Activated naive CD8-positive, alpha-beta T cell treated with anti-CD3 and anti-CD28 coated beads, Interleukin-2, amount 10 ng/mL, durations not matched to agents 7 days and 5 days (primary cell): ENCODE data around the gene RABL2A. TPM values are rescaled to one million over a fixed set of nuclear protein-coding genes. Genes with fewer than 3 reads are reported as not detected.
"Not testable (repeated sequence)": the region's sequence is repeated elsewhere in the genome, so short reads cannot be mapped to it uniquely, and the experiment has no call there.

Experiments used
- ATAC-seq: fragments of 150-1000 bp; cut with Tn5 transposase; one replicate; pipeline ENCODE4 v1.10.0; 2021; ENCODE audit warnings: low read depth, moderate library complexity
- POLR2A ChIA-PET: fragments of 350-600 bp; sonication (Branson Sonifier 250); formaldehyde crosslinking; loops from one replicate; lab custom pipeline; 2021; ENCODE audit warnings: antibody characterized with exemption; lab: Charles Lee
- DNase-seq: peaks from one replicate; pipeline ENCODE4 v3.0.0; 2021
- H3K27ac Mint-ChIP-seq: one replicate; pipeline ENCODE4 v1.8.0; 2022; ENCODE audit warnings: mild to moderate bottlenecking, mixed read lengths
- H3K27me3 Mint-ChIP-seq: one replicate; pipeline ENCODE4 v1.8.0; 2022; ENCODE audit warnings: mild to moderate bottlenecking, moderate library complexity, mixed read lengths
- H3K36me3 Mint-ChIP-seq: one replicate; pipeline ENCODE4 v1.8.0; 2021; ENCODE audit warnings: mild to moderate bottlenecking, mixed read lengths
- H3K4me1 Mint-ChIP-seq: one replicate; pipeline ENCODE4 v1.8.0; 2021; ENCODE audit warnings: mixed read lengths
- H3K4me3 Mint-ChIP-seq: one replicate; pipeline ENCODE4 v1.8.0; 2022; ENCODE audit warnings: mild to moderate bottlenecking, moderate library complexity, mixed read lengths
- H3K9me3 Mint-ChIP-seq: one replicate; pipeline ENCODE4 v1.8.0; 2021; ENCODE audit warnings: mixed read lengths
- total RNA-seq, 2 experiments: library from RNA; stranded (reverse); gene quantifications; one replicate each; pipeline ENCODE4 v1.2.3, GENCODE V29; 2021

RABL2A gene
- total RNA-seq, 2 experiments from 2014 or later = 23.9 to 27.4 TPM

GRCh38 chr2:113598738-113599137, 28.3 kb upstream of the RABL2A start:
- DNase-seq, H3K27ac Mint-ChIP-seq, POLR2A ChIA-PET, H3K27me3 Mint-ChIP-seq, H3K4me1 Mint-ChIP-seq, H3K4me3 Mint-ChIP-seq, H3K36me3 Mint-ChIP-seq, ATAC-seq, H3K9me3 Mint-ChIP-seq: not testable (repeated sequence)

GRCh38 chr2:113599208-113599607, 27.9 kb upstream of the RABL2A start:
- ATAC-seq, DNase-seq, H3K4me3 Mint-ChIP-seq, H3K27ac Mint-ChIP-seq, H3K4me1 Mint-ChIP-seq, POLR2A ChIA-PET, H3K36me3 Mint-ChIP-seq, H3K9me3 Mint-ChIP-seq, H3K27me3 Mint-ChIP-seq: not testable (repeated sequence)

DNA sequence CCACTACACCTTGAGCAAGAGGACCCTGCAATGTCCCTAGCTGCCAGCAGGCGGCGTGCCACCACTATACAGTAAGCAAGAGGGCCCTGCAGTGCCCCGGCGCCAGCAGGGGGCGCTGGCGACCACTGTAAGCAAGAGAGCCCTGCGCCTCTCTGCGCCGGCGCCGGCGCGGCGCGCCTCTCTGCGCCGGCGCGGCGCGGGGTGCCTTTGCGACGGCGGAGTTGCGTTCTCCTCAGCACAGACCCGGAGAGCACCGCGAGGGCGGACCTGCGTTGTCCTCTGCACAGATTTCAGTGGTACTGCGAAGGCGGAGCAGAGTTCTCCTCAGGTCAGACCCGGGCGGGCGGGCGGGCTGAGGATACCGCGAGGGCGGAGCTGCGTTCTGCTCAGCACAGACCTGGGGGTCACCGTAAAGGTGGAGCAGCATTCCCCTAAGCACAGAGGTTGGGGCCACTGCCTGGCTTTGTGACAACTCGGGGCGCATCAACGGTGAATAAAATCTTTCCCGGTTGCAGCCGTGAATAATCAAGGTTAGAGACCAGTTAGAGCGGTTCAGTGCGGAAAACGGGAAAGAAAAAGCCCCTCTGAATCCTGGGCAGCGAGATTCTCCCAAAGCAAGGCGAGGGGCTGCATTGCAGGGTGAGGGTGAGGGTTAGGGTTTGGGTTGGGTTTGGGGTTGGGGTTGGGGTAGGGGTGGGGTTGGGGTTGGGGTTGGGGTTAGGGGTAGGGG, 24.9 kb upstream of the RABL2A start:
- H3K9me3 Mint-ChIP-seq, H3K27me3 Mint-ChIP-seq, H3K4me1 Mint-ChIP-seq, H3K27ac Mint-ChIP-seq, POLR2A ChIA-PET, H3K36me3 Mint-ChIP-seq: not testable (repeated sequence)
- DNase-seq (peak; percentile 83), ATAC-seq (peak; percentile 34)
- peak overlapping the region; percentile 56 for H3K4me3 Mint-ChIP-seq

GRCh38 chr2:113602869-113603466, 24.1 kb upstream of the RABL2A start:
- H3K9me3 Mint-ChIP-seq = no peaks in the 10 kb centered on the region
- POLR2A ChIA-PET = no interaction called here
- DNase-seq (no peak), ATAC-seq (peak; percentile 82)
- H3K4me1 Mint-ChIP-seq = peaks cover 3% of the 10 kb centered on the region
- H3K4me3 Mint-ChIP-seq = peak overlapping the region; percentile 97
- no peaks in the 10 kb centered on the region for H3K36me3 Mint-ChIP-seq
- H3K27ac Mint-ChIP-seq = peak overlapping the region; percentile 97
- H3K27me3 Mint-ChIP-seq = no peaks in the 10 kb centered on the region

GRCh38 chr2:113603467-113604084, 23.5 kb upstream of the RABL2A start:
- DNase-seq (peak; percentile 87), ATAC-seq (peak; percentile 81)
- not testable (repeated sequence) for H3K36me3 Mint-ChIP-seq, H3K4me1 Mint-ChIP-seq, H3K9me3 Mint-ChIP-seq, H3K27me3 Mint-ChIP-seq
- POLR2A ChIA-PET = interaction anchor here (1.4 kb wide), 1 partner anchor 97 kb away, joined by 7 read pairs; no protein-coding TSS in a partner anchor
- H3K4me3 Mint-ChIP-seq = peak overlapping the region; percentile 97
- peak overlapping the region; percentile 97 for H3K27ac Mint-ChIP-seq

DNA sequence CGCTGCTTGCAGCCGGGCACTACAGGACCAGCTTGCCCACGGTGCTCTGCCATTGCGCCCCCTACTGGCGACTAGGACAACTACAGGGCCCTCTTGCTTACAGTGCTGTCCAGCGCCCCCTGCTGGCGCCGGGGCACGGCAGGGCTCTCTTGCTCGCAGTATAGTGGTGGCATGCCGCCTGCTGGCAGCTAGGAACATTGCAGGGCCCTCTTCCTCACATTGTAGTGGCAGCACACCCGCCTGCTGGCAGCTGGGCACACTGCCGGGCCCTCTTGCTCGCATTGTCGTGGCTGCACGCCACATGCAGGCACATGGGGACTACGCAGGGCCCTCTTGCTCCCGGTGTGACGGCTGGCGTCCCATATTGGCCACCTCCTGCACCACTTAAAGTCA, 23.0 kb upstream of the RABL2A start:
- POLR2A ChIA-PET = interaction anchor here (1.4 kb wide), 1 partner anchor 96 kb away, joined by 7 read pairs; no protein-coding TSS in a partner anchor
- H3K36me3 Mint-ChIP-seq = not testable (repeated sequence)

GRCh38 chr2:113604661-113605060, 22.4 kb upstream of the RABL2A start:
- not testable (repeated sequence) for H3K27me3 Mint-ChIP-seq, H3K4me1 Mint-ChIP-seq, DNase-seq, ATAC-seq, H3K9me3 Mint-ChIP-seq, H3K36me3 Mint-ChIP-seq
- Mint-ChIP-seq H3K4me3 (peak overlapping the region; percentile 89), H3K27ac (peak overlapping the region; percentile 95)
- POLR2A ChIA-PET = interaction anchor here (1.4 kb wide), 1 partner anchor 96 kb away, joined by 7 read pairs; no protein-coding TSS in a partner anchor

More for the DNA sequence above, 23.0 kb upstream of the RABL2A start:
- not testable (repeated sequence) for H3K27me3 Mint-ChIP-seq, H3K9me3 Mint-ChIP-seq, ATAC-seq, H3K4me1 Mint-ChIP-seq
- Mint-ChIP-seq H3K27ac (peak overlapping the region; percentile 95), H3K4me3 (peak overlapping the region; percentile 89)
- DNase-seq = peak; percentile 93

- ATAC-seq, H3K27me3 Mint-ChIP-seq, POLR2A ChIA-PET, H3K36me3 Mint-ChIP-seq, H3K4me3 Mint-ChIP-seq, DNase-seq, H3K9me3 Mint-ChIP-seq, H3K4me1 Mint-ChIP-seq, H3K27ac Mint-ChIP-seq: not testable (repeated sequence)
Measured at GRCh38 chr2:113606036-113606435, 21.0 kb upstream of the RABL2A start.

GRCh38 chr2:113609822-113610221, 17.2 kb upstream of the RABL2A start:
- H3K27ac Mint-ChIP-seq, DNase-seq, ATAC-seq, H3K4me1 Mint-ChIP-seq, H3K9me3 Mint-ChIP-seq, H3K27me3 Mint-ChIP-seq, H3K36me3 Mint-ChIP-seq, POLR2A ChIA-PET, H3K4me3 Mint-ChIP-seq: not testable (repeated sequence)

DNA sequence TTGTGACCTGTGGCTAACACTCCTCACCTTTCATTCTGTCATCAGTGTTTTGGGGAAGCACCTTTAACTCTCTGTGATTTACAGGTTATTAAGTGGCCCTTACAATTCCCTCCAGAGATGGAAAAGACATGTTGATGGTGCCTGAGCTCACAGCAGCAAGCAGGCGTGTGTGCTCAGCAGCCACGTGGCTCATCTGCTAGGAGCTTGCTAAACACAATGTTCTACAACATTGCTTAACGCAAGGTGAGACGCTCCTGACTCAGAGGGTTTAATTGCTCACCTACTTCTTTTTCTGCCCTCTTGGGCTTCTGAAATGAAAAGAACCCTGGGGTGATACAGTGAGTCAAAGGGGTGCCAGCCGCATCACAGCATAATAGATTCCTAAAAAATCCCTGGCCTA, 6.1 kb upstream of the RABL2A start:
- POLR2A ChIA-PET, ATAC-seq, H3K9me3 Mint-ChIP-seq, H3K4me1 Mint-ChIP-seq, H3K27me3 Mint-ChIP-seq, H3K27ac Mint-ChIP-seq, DNase-seq, H3K4me3 Mint-ChIP-seq, H3K36me3 Mint-ChIP-seq: not testable (repeated sequence)

GRCh38 chr2:113625906-113626305, 1.2 kb upstream of the RABL2A start:
- H3K27me3 Mint-ChIP-seq, ATAC-seq, DNase-seq, H3K36me3 Mint-ChIP-seq, H3K9me3 Mint-ChIP-seq, H3K4me1 Mint-ChIP-seq, H3K27ac Mint-ChIP-seq, POLR2A ChIA-PET: not testable (repeated sequence)
- peak overlapping the region; percentile 27 for H3K4me3 Mint-ChIP-seq

- H3K36me3 Mint-ChIP-seq, H3K4me3 Mint-ChIP-seq, H3K9me3 Mint-ChIP-seq, POLR2A ChIA-PET, H3K4me1 Mint-ChIP-seq, H3K27ac Mint-ChIP-seq, ATAC-seq, H3K27me3 Mint-ChIP-seq, DNase-seq: not testable (repeated sequence)
Measured at GRCh38 chr2:113632849-113633345, 5.8 kb downstream of the RABL2A start.

GRCh38 chr2:113635358-113635757, 8.3 kb downstream of the RABL2A start:
- ATAC-seq, H3K27me3 Mint-ChIP-seq, H3K36me3 Mint-ChIP-seq, H3K27ac Mint-ChIP-seq, POLR2A ChIA-PET, H3K4me1 Mint-ChIP-seq, H3K4me3 Mint-ChIP-seq, DNase-seq, H3K9me3 Mint-ChIP-seq: not testable (repeated sequence)
